ENCODE results near the gene BAIAP2.

The BAIAP2 gene

GRCh38 chr17:81136366-81136765, 101.4 kb downstream of the BAIAP2 start:
- no peak for TF ChIP-seq ZNF565 (CRISPR knock-in tag; conservative IDR thresholded peaks at IDR 0.05; ENCODE audit: low read depth)
- TF ChIP-seq ZNF8 (CRISPR knock-in tag; IDR thresholded peaks at IDR 0.05) = no peak
- TF ChIP-seq SNAI2 (CRISPR knock-in tag; IDR thresholded peaks at IDR 0.05) = no peak
- no peak for TF ChIP-seq TOX (CRISPR knock-in tag; IDR thresholded peaks at IDR 0.05; ENCODE audit: borderline replicate concordance)
- TF ChIP-seq ZNF70 (CRISPR knock-in tag; IDR thresholded peaks at IDR 0.05) = no peak
- TF ChIP-seq OSR1 (CRISPR knock-in tag; IDR thresholded peaks at IDR 0.05) = no peak
- TF ChIP-seq ZFP30 (CRISPR knock-in tag; IDR thresholded peaks at IDR 0.05) = no peak
- TF ChIP-seq GLIS3 (CRISPR knock-in tag; IDR thresholded peaks at IDR 0.05) = no peak
- no peak for TF ChIP-seq PPARA (CRISPR knock-in tag; IDR thresholded peaks at IDR 0.05; ENCODE audit: borderline replicate concordance)
- TF ChIP-seq RARB (CRISPR knock-in tag; IDR thresholded peaks at IDR 0.05) = no peak
- TF ChIP-seq ISL1 (CRISPR knock-in tag; IDR thresholded peaks at IDR 0.05) = no peak
- no peak for TF ChIP-seq TCF4 (CRISPR knock-in tag; IDR thresholded peaks at IDR 0.05; ENCODE audit: borderline replicate concordance)
- TF ChIP-seq ZFP3 (CRISPR knock-in tag; IDR thresholded peaks at IDR 0.05) = no peak
- no peak for TF ChIP-seq POU6F1 (CRISPR knock-in tag; IDR thresholded peaks at IDR 0.05; ENCODE audit: borderline replicate concordance, low read depth)
- TF ChIP-seq ARNTL (CRISPR knock-in tag; IDR thresholded peaks at IDR 0.05; ENCODE audit: borderline replicate concordance, low read depth) = no peak
- no peak for TF ChIP-seq CSDC2 (CRISPR knock-in tag; IDR thresholded peaks at IDR 0.05)
- TF ChIP-seq CREB5 (CRISPR knock-in tag; IDR thresholded peaks at IDR 0.05; ENCODE audit: low read depth) = no peak
- TF ChIP-seq CSRNP3 (CRISPR knock-in tag; IDR thresholded peaks at IDR 0.05) = no peak
- no peak for TF ChIP-seq BACH2 (CRISPR knock-in tag; IDR thresholded peaks at IDR 0.05; ENCODE audit: borderline replicate concordance)
- no peak for TF ChIP-seq ESRRG (CRISPR knock-in tag; IDR thresholded peaks at IDR 0.05)
- ATAC-seq = no peak

GRCh38 chr17:81137248-81137647, 102.3 kb downstream of the BAIAP2 start:
- TF ChIP-seq ZC3H10 (CRISPR knock-in tag; IDR thresholded peaks at IDR 0.05) = no peak
- no peak for TF ChIP-seq CREB5 (CRISPR knock-in tag; IDR thresholded peaks at IDR 0.05; ENCODE audit: low read depth)
- no peak for TF ChIP-seq RARB (CRISPR knock-in tag; IDR thresholded peaks at IDR 0.05)
- no peak for TF ChIP-seq ZFP30 (CRISPR knock-in tag; IDR thresholded peaks at IDR 0.05)
- TF ChIP-seq ISL1 (CRISPR knock-in tag; IDR thresholded peaks at IDR 0.05) = no peak
- TF ChIP-seq CSDC2 (CRISPR knock-in tag; IDR thresholded peaks at IDR 0.05) = no peak
- no peak for TF ChIP-seq PATZ1 (CRISPR knock-in tag; IDR thresholded peaks at IDR 0.05; ENCODE audit: borderline replicate concordance)
- TF ChIP-seq PPARA (CRISPR knock-in tag; IDR thresholded peaks at IDR 0.05; ENCODE audit: borderline replicate concordance) = no peak
- no peak for TF ChIP-seq ZNF565 (CRISPR knock-in tag; conservative IDR thresholded peaks at IDR 0.05; ENCODE audit: low read depth)
- TF ChIP-seq OSR1 (CRISPR knock-in tag; IDR thresholded peaks at IDR 0.05) = no peak
- no peak for TF ChIP-seq ZNF70 (CRISPR knock-in tag; IDR thresholded peaks at IDR 0.05)
- no peak for TF ChIP-seq TCF4 (CRISPR knock-in tag; IDR thresholded peaks at IDR 0.05; ENCODE audit: borderline replicate concordance)
- no peak for ATAC-seq

GRCh38 chr17:81138083-81138482, 103.1 kb downstream of the BAIAP2 start:
- ATAC-seq = no peak
- TF ChIP-seq GLIS3 (CRISPR knock-in tag; IDR thresholded peaks at IDR 0.05) (no peak), TOX (CRISPR knock-in tag; IDR thresholded peaks at IDR 0.05; ENCODE audit: borderline replicate concordance) (no peak), TSHZ2 (CRISPR knock-in tag; IDR thresholded peaks at IDR 0.05) (no peak), ESRRG (CRISPR knock-in tag; IDR thresholded peaks at IDR 0.05) (no peak), RARB (CRISPR knock-in tag; IDR thresholded peaks at IDR 0.05) (no peak), PPARA (CRISPR knock-in tag; IDR thresholded peaks at IDR 0.05; ENCODE audit: borderline replicate concordance) (no peak), OSR1 (CRISPR knock-in tag; IDR thresholded peaks at IDR 0.05) (no peak), CSRNP3 (CRISPR knock-in tag; IDR thresholded peaks at IDR 0.05) (no peak), ZC3H10 (CRISPR knock-in tag; IDR thresholded peaks at IDR 0.05) (no peak), PATZ1 (CRISPR knock-in tag; IDR thresholded peaks at IDR 0.05; ENCODE audit: borderline replicate concordance) (no peak), ZFP30 (CRISPR knock-in tag; IDR thresholded peaks at IDR 0.05) (no peak)
